Glutamatergic neuron (in vitro differentiated cells): ENCODE results near the gene PIGQ. TPM values are rescaled to one million over a fixed set of nuclear protein-coding genes. Genes with fewer than 3 reads are reported as not detected.
A peak's percentile ranks its signal among the peaks of the same experiment; 100 is the strongest.

Experiments used
- DNase-seq: peaks from one replicate; pipeline ENCODE4 v3.0.0; 2022
- H3K27ac Mint-ChIP-seq: one replicate; pipeline ENCODE4 v1.8.0; 2020; ENCODE audit warnings: mild to moderate bottlenecking, mixed read lengths, inconsistent platforms; ENCODE audit not compliant: unreplicated experiment
- H3K27me3 Mint-ChIP-seq: one replicate; pipeline ENCODE4 v1.8.0; 2020; ENCODE audit warnings: mild to moderate bottlenecking, moderate library complexity, mixed read lengths, inconsistent platforms; ENCODE audit not compliant: unreplicated experiment
- H3K36me3 Mint-ChIP-seq: one replicate; pipeline ENCODE4 v1.8.0; 2020; ENCODE audit warnings: mild to moderate bottlenecking, mixed read lengths, inconsistent platforms; ENCODE audit not compliant: unreplicated experiment
- H3K4me1 Mint-ChIP-seq: one replicate; pipeline ENCODE4 v1.8.0; 2020; ENCODE audit warnings: mild to moderate bottlenecking, low read depth, mixed read lengths, inconsistent platforms; ENCODE audit not compliant: unreplicated experiment
- H3K4me3 Mint-ChIP-seq: one replicate; pipeline ENCODE4 v1.8.0; 2020; ENCODE audit warnings: mild to moderate bottlenecking, mixed read lengths, inconsistent platforms; ENCODE audit not compliant: unreplicated experiment
- H3K9me3 Mint-ChIP-seq: one replicate; pipeline ENCODE4 v1.8.0; 2020; ENCODE audit warnings: mild to moderate bottlenecking, moderate library complexity, mixed read lengths, inconsistent platforms; ENCODE audit not compliant: unreplicated experiment
- CTCF ChIP-seq: fragments of 200-600 bp; sonication (generic); IDR thresholded peaks from one replicate; pipeline ENCODE4 v1.5.0; 2021; ENCODE audit not compliant: partially characterized antibody, unreplicated experiment
- total RNA-seq: library from RNA; stranded (reverse); fragmentation: NEBNext Ultra II Directional; extraction: Animal tissue kit (Norgen Biotek cat#: 25700); gene quantifications from one replicate; pipeline ENCODE4 v1.2.1, GENCODE V29; 2021; ENCODE audit not compliant: unreplicated experiment

PIGQ gene
- total RNA-seq, 1 donor from 2014 or later = 85.0 TPM

GRCh38 chr16:624526-625070 is 54.8 kb downstream of the PIGQ start:
- H3K9me3 Mint-ChIP-seq = peaks cover 15% of the 10 kb centered on the region
- H3K4me3 Mint-ChIP-seq = peak overlapping the region; percentile 75
- peaks cover 19% of the 10 kb centered on the region for H3K27me3 Mint-ChIP-seq
- peaks cover 35% of the 10 kb centered on the region for H3K4me1 Mint-ChIP-seq
- no peak for DNase-seq
- no peak for TF ChIP-seq CTCF
- H3K36me3 Mint-ChIP-seq = no peaks in the 10 kb centered on the region
- H3K27ac Mint-ChIP-seq = peak overlapping the region; percentile 62

- TF ChIP-seq CTCF = no peak
- peaks cover 35% of the 10 kb centered on the region for H3K4me1 Mint-ChIP-seq
- H3K4me3 Mint-ChIP-seq = no peak overlapping the region
- peaks cover 21% of the 10 kb centered on the region for H3K27me3 Mint-ChIP-seq
- DNase-seq = peak; percentile 15
- peaks cover 18% of the 10 kb centered on the region for H3K9me3 Mint-ChIP-seq
- no peak overlapping the region for H3K27ac Mint-ChIP-seq
- H3K36me3 Mint-ChIP-seq = no peaks in the 10 kb centered on the region
Observed at GRCh38 chr16:625117-625976, 55.6 kb downstream of the PIGQ start.

GRCh38 chr16:625977-626765 is 56.4 kb downstream of the PIGQ start:
- no peak for DNase-seq
- peaks cover 32% of the 10 kb centered on the region for H3K4me1 Mint-ChIP-seq
- H3K9me3 Mint-ChIP-seq = peaks cover 18% of the 10 kb centered on the region
- H3K27me3 Mint-ChIP-seq = peaks cover 21% of the 10 kb centered on the region
- no peaks in the 10 kb centered on the region for H3K36me3 Mint-ChIP-seq
- TF ChIP-seq CTCF = no peak
- peak overlapping the region; percentile 17 for H3K27ac Mint-ChIP-seq
- H3K4me3 Mint-ChIP-seq = no peak overlapping the region

- Mint-ChIP-seq H3K9me3 (peaks cover 16% of the 10 kb centered on the region), H3K4me3 (no peak overlapping the region), H3K4me1 (peaks cover 26% of the 10 kb centered on the region), H3K27ac (peak overlapping the region; percentile 17), H3K27me3 (peaks cover 20% of the 10 kb centered on the region), H3K36me3 (no peaks in the 10 kb centered on the region)
- TF ChIP-seq CTCF = no peak
- no peak for DNase-seq
Observed at GRCh38 chr16:626787-627453, 57.2 kb downstream of the PIGQ start.
